ENCODE measurements around the gene DAPP1.

DNA sequence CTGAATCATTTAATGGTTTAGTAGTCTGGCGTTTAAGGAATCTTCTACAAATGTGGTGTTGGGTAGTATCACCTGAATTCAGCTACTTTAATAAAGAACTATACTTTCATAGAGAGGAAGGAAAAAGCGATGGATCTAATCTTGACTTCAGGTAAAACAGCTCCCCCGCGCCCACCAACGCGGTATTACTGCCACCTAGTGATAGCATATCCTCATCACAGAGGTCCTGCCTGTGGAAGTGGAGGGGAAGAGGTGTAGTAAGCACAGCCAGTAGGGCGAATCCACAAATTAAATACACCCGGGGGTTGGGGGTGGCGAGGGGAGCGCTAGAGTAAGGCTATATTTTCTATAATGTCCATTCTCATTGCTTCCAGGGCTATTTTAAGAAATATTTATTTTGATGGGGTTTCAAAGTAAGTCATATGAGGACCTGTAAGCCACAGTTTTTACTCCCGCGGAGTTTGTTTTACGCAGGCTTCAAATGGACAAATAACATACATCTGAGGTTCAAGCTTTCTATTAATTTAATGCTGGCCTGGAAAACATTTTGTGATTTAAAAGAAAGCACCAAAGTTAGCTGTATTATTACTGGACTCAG is 8.3 kb upstream of the DAPP1 start:
- no peak for TF ChIP-seq POLR2AphosphoS5 (IDR thresholded peaks at IDR 0.05)
- TF ChIP-seq, protein P1, sequence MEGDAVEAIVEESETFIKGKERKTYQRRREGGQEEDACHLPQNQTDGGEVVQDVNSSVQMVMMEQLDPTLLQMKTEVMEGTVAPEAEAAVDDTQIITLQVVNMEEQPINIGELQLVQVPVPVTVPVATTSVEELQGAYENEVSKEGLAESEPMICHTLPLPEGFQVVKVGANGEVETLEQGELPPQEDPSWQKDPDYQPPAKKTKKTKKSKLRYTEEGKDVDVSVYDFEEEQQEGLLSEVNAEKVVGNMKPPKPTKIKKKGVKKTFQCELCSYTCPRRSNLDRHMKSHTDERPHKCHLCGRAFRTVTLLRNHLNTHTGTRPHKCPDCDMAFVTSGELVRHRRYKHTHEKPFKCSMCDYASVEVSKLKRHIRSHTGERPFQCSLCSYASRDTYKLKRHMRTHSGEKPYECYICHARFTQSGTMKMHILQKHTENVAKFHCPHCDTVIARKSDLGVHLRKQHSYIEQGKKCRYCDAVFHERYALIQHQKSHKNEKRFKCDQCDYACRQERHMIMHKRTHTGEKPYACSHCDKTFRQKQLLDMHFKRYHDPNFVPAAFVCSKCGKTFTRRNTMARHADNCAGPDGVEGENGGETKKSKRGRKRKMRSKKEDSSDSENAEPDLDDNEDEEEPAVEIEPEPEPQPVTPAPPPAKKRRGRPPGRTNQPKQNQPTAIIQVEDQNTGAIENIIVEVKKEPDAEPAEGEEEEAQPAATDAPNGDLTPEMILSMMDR (IDR thresholded peaks at IDR 0.05 in 8 of 11, conservative IDR thresholded peaks at IDR 0.05 in 3 of 11), result peak; percentile 48 to 84 (median 73)
